Endodermal cell (in vitro differentiated cells): ENCODE measurements around the gene AKAP6. TPM values are rescaled to one million over a fixed set of nuclear protein-coding genes. Genes with fewer than 3 reads are reported as not detected.

Experiments used
- DNase-seq: peaks from one replicate; pipeline ENCODE4 v3.0.0-alpha.2; 2017
- H3K27ac ChIP-seq: 2 replicates; pipeline ENCODE4 v1.5.1; 2013; ENCODE audit warnings: mild to moderate bottlenecking, low read depth, low read length, moderate library complexity
- H3K27me3 ChIP-seq: 2 replicates; pipeline ENCODE4 v1.6.1; 2013; ENCODE audit warnings: mild to moderate bottlenecking, low read length, moderate library complexity; ENCODE audit not compliant: insufficient read depth, control insufficient read depth, poor library complexity, severe bottlenecking
- H3K36me3 ChIP-seq: 2 replicates; pipeline ENCODE4 v1.7.0; 2013; ENCODE audit warnings: mild to moderate bottlenecking, low read length, moderate library complexity; ENCODE audit not compliant: control insufficient read depth, insufficient read depth
- H3K4me1 ChIP-seq: one replicate; pipeline ENCODE4 v1.7.0; 2013; ENCODE audit warnings: low read length; ENCODE audit not compliant: control insufficient read depth, insufficient read depth
- H3K4me3 ChIP-seq: 2 replicates; pipeline ENCODE4 v1.5.1; 2013; ENCODE audit warnings: mild to moderate bottlenecking, low read length, moderate library complexity
- H3K9ac ChIP-seq: 2 replicates; pipeline ENCODE4 v1.6.1; 2013; ENCODE audit warnings: mild to moderate bottlenecking, low read length, moderate library complexity; ENCODE audit not compliant: poor library complexity, severe bottlenecking; ENCODE audit errors: extremely low read depth
- H3K9me3 ChIP-seq: 2 replicates; pipeline ENCODE4 v1.6.1; 2013; ENCODE audit warnings: mild to moderate bottlenecking, low read length, moderate library complexity; ENCODE audit not compliant: control insufficient read depth
- H3K27ac Mint-ChIP-seq: 2 replicates; pipeline ENCODE4 v1.8.0; 2020; ENCODE audit warnings: mixed read lengths
- H3K27me3 Mint-ChIP-seq: 2 replicates; pipeline ENCODE4 v1.8.0; 2021; ENCODE audit warnings: mild to moderate bottlenecking, mixed read lengths; ENCODE audit not compliant: insufficient read depth
- H3K36me3 Mint-ChIP-seq: 2 replicates; pipeline ENCODE4 v1.8.0; 2020; ENCODE audit warnings: low read depth, mixed read lengths
- H3K4me1 Mint-ChIP-seq: 2 replicates; pipeline ENCODE4 v1.8.0; 2020; ENCODE audit warnings: mixed read lengths
- H3K4me3 Mint-ChIP-seq: 2 replicates; pipeline ENCODE4 v1.8.0; 2020; ENCODE audit warnings: mild to moderate bottlenecking, moderate library complexity, mixed read lengths
- H3K9me3 Mint-ChIP-seq: 2 replicates; pipeline ENCODE4 v1.8.0; 2020; ENCODE audit warnings: mild to moderate bottlenecking, mixed read lengths
- WGBS, 2 experiments: methylation state at CpG; one replicate each; pipeline versions ENCODE4 v1.1.5 to v1.1.7; 2013; ENCODE audit warnings: missing lambda C conversion rate in 2 of 2, mixed read lengths in 1 of 2; ENCODE audit not compliant: insufficient coverage in 1 of 2, insufficient read length in 1 of 2; 5-methylcytosine and 5-hydroxymethylcytosine counted together
- total RNA-seq, 2 donors: library from RNA; stranded (reverse); fragmentation: NEBNext Ultra II Directional in 1 of 2; extraction: Animal tissue kit (Norgen Biotek cat#: 25700) in 1 of 2; gene quantifications; 2 replicates in 1 of 2; 3 replicates in 1 of 2; pipeline ENCODE4 v1.2.1, GENCODE V29; 2021
- TF ChIP-seq, protein P1 (sequence below): fragments of 200-600 bp; sonication (generic); conservative IDR thresholded peaks from 2 replicates; pipeline ENCODE4 v1.5.0; 2021; ENCODE audit warnings: antibody characterized with exemption, mild to moderate bottlenecking

The AKAP6 gene
- total RNA-seq, 2 donors from 2014 or later: 4.3 to 5.0 TPM

GRCh38 chr14:32713856-32714255 lies 384.8 kb downstream of the AKAP6 start:
- Histone ChIP-seq H3K27ac (no peak overlapping the region), H3K9ac (no peak overlapping the region), H3K4me1 (no peaks in the 10 kb centered on the region), H3K9me3 (no peaks in the 10 kb centered on the region), H3K36me3 (no peaks in the 10 kb centered on the region), H3K27me3 (no peaks in the 10 kb centered on the region), H3K4me3 (no peak overlapping the region)
- Mint-ChIP-seq H3K36me3 (no peaks in the 10 kb centered on the region), H3K4me3 (no peak overlapping the region), H3K27me3 (no peaks in the 10 kb centered on the region), H3K9me3 (no peaks in the 10 kb centered on the region), H3K4me1 (peaks cover 2% of the 10 kb centered on the region), H3K27ac (no peak overlapping the region)
- TF ChIP-seq, protein P1, sequence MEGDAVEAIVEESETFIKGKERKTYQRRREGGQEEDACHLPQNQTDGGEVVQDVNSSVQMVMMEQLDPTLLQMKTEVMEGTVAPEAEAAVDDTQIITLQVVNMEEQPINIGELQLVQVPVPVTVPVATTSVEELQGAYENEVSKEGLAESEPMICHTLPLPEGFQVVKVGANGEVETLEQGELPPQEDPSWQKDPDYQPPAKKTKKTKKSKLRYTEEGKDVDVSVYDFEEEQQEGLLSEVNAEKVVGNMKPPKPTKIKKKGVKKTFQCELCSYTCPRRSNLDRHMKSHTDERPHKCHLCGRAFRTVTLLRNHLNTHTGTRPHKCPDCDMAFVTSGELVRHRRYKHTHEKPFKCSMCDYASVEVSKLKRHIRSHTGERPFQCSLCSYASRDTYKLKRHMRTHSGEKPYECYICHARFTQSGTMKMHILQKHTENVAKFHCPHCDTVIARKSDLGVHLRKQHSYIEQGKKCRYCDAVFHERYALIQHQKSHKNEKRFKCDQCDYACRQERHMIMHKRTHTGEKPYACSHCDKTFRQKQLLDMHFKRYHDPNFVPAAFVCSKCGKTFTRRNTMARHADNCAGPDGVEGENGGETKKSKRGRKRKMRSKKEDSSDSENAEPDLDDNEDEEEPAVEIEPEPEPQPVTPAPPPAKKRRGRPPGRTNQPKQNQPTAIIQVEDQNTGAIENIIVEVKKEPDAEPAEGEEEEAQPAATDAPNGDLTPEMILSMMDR: no peak
- DNase-seq: no peak
- 89 to 92% methylated on average over 1 to 3 of the region's 3 CpGs for WGBS, 2 experiments

GRCh38 chr14:32719601-32720000 lies 390.5 kb downstream of the AKAP6 start:
- Mint-ChIP-seq H3K27ac (no peak overlapping the region), H3K4me3 (no peak overlapping the region), H3K36me3 (no peaks in the 10 kb centered on the region), H3K4me1 (no peaks in the 10 kb centered on the region), H3K27me3 (no peaks in the 10 kb centered on the region), H3K9me3 (no peaks in the 10 kb centered on the region)
- DNase-seq: no peak
- Histone ChIP-seq H3K36me3 (no peaks in the 10 kb centered on the region), H3K9ac (no peak overlapping the region), H3K27me3 (no peaks in the 10 kb centered on the region), H3K9me3 (no peaks in the 10 kb centered on the region), H3K4me3 (no peak overlapping the region), H3K4me1 (no peaks in the 10 kb centered on the region), H3K27ac (no peak overlapping the region)
- WGBS, 2 experiments: 83% methylated on average over 1 of the region's 1 CpG; no CpG with 5 or more reads in 1 of the 2 experiments
- TF ChIP-seq, protein P1: no peak

DNA sequence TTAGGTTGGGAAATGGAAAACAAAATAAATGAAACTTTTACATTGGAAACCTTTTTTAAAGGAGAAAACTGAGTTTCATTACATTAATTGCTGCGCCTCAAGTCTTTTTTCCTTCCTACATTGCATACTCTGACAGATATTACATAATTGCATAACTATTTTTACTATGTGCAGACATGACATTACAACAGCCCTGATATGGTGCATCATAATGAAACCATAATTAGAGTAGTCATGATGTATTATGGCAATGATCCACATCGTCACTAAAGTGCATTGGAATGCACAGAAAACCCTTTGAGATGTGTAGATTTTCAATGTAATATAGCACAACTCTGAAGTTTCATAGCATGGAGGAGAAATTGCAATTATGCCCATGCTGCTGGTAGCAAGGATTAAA lies 391.8 kb downstream of the AKAP6 start:
- no peak for DNase-seq
- no peak overlapping the region for H3K27ac ChIP-seq
- no peaks in the 10 kb centered on the region for H3K4me1 ChIP-seq
- H3K4me3 ChIP-seq: no peak overlapping the region
- no peak overlapping the region for H3K4me3 Mint-ChIP-seq
- no peak overlapping the region for H3K27ac Mint-ChIP-seq
- H3K27me3 Mint-ChIP-seq: no peaks in the 10 kb centered on the region
- peaks cover 8% of the 10 kb centered on the region for H3K4me1 Mint-ChIP-seq
- 93 to 100% methylated on average over 1 to 2 of the region's 2 CpGs for WGBS, 2 experiments
- TF ChIP-seq, protein P1: no peak
- H3K36me3 ChIP-seq: no peaks in the 10 kb centered on the region
- H3K27me3 ChIP-seq: no peaks in the 10 kb centered on the region
- no peaks in the 10 kb centered on the region for H3K9me3 Mint-ChIP-seq
- no peak overlapping the region for H3K9ac ChIP-seq
- H3K36me3 Mint-ChIP-seq: no peaks in the 10 kb centered on the region
- H3K9me3 ChIP-seq: no peaks in the 10 kb centered on the region
